ENCODE measurements around the gene PTPRJ.
A peak's percentile ranks its signal among the peaks of the same experiment; 100 is the strongest.

PTPRJ gene

GRCh38 chr11:47994417-47994816 is 14.1 kb downstream of the PTPRJ start:
- no peak for DNase-seq

GRCh38 chr11:47995360-47995769 is 15.0 kb downstream of the PTPRJ start:
- no peak for DNase-seq

- DNase-seq = no peak
These were observed 17.0 kb downstream of the PTPRJ start for GRCh38 chr11:47997063-47998053.

- DNase-seq = no peak
These were observed 18.0 kb downstream of the PTPRJ start for GRCh38 chr11:47998345-47998732.

- DNase-seq = no peak
These were observed 18.5 kb downstream of the PTPRJ start for GRCh38 chr11:47998733-47999359.

- DNase-seq = no peak
These were observed 20.1 kb downstream of the PTPRJ start for GRCh38 chr11:48000432-48000831.

GRCh38 chr11:48001438-48002021 is 21.2 kb downstream of the PTPRJ start:
- no peak for DNase-seq

GRCh38 chr11:48002561-48002960 is 22.2 kb downstream of the PTPRJ start:
- DNase-seq = no peak

GRCh38 chr11:48003926-48004325 is 23.6 kb downstream of the PTPRJ start:
- DNase-seq = no peak

- DNase-seq = no peak
These were observed 24.1 kb downstream of the PTPRJ start for GRCh38 chr11:48004456-48004855.

- DNase-seq = no peak
These were observed 24.8 kb downstream of the PTPRJ start for GRCh38 chr11:48005136-48005535.

- DNase-seq = peak in 2 of 56 donors; percentile 18 to 29
These were observed 25.5 kb downstream of the PTPRJ start for GRCh38 chr11:48005831-48006270.

- DNase-seq = peak in 2 of 56 donors; percentile 12 to 32
These were observed 26.1 kb downstream of the PTPRJ start for GRCh38 chr11:48006301-48006992.

- DNase-seq = no peak
These were observed 27.3 kb downstream of the PTPRJ start for GRCh38 chr11:48007677-48008076.

GRCh38 chr11:48008951-48009270 is 28.6 kb downstream of the PTPRJ start:
- no peak for DNase-seq

GRCh38 chr11:48011102-48011797 is 30.9 kb downstream of the PTPRJ start:
- no peak for DNase-seq

GRCh38 chr11:48011798-48012391 is 31.5 kb downstream of the PTPRJ start:
- no peak for DNase-seq

GRCh38 chr11:48013269-48013901 is 33.0 kb downstream of the PTPRJ start:
- DNase-seq = no peak

- no peak for DNase-seq
These were observed 34.6 kb downstream of the PTPRJ start for GRCh38 chr11:48014917-48015316.
